ENCODE data around the gene ABCA4.

- TF ChIP-seq POLR2A (IDR thresholded peaks at IDR 0.05; ENCODE audit: low read depth, low read length) (no peak), POLR2AphosphoS5 (IDR thresholded peaks at IDR 0.05; ENCODE audit: low read depth, low read length) (no peak), PAX5 (IDR thresholded peaks at IDR 0.05; ENCODE audit: insufficient read depth, low read length, severe bottlenecking) (no peak), TAF1 (IDR thresholded peaks at IDR 0.05; ENCODE audit: low read depth, low read length) (no peak)
Measured at GRCh38 chr1:94099303-94099702, 21.6 kb downstream of the ABCA4 start.

Measured in GM12891 (cell line).